Suprapubic skin (tissue), 4 donors: ENCODE results near the gene PDXDC1. TPM values are rescaled to one million over a fixed set of nuclear protein-coding genes. Genes with fewer than 3 reads are reported as not detected.
"Not testable (repeated sequence)": the region's sequence is repeated elsewhere in the genome, so short reads cannot be mapped to it uniquely, and the experiment has no call there.

Experiments
- DNase-seq, 2 donors: peaks; one replicate each; pipeline ENCODE4 v3.0.0-alpha.2; 2019; ENCODE audit warnings: low spot score in 2 of 2
- H3K27ac ChIP-seq: fragments of 200-600 bp; sonication (generic); one replicate; pipeline ENCODE4 v1.5.1; 2019
- H3K27me3 ChIP-seq: fragments of 200-600 bp; sonication (generic); one replicate; pipeline ENCODE4 v1.5.1; 2019
- H3K36me3 ChIP-seq: fragments of 200-600 bp; sonication (generic); one replicate; pipeline ENCODE4 v1.5.1; 2019
- H3K4me1 ChIP-seq: fragments of 200-600 bp; sonication (generic); one replicate; pipeline ENCODE4 v1.5.1; 2019
- H3K4me3 ChIP-seq: fragments of 200-600 bp; sonication (generic); one replicate; pipeline ENCODE4 v1.5.1; 2019; ENCODE audit warnings: mild to moderate bottlenecking
- H3K9me3 ChIP-seq: fragments of 200-600 bp; sonication (generic); one replicate; pipeline ENCODE4 v1.5.1; 2019
- CTCF ChIP-seq, 2 donors: fragments of 200-600 bp in 1 of 2; fragments of 450-650 bp in 1 of 2; sonication (generic) in 1 of 2; IDR thresholded peaks; one replicate each; pipeline ENCODE4 v1.5.1; 2016 to 2019; ENCODE audit warnings: antibody characterized with exemption in 2 of 2, mild to moderate bottlenecking in 1 of 2, moderate library complexity in 1 of 2
- EP300 ChIP-seq: sonication (generic); formaldehyde crosslinking; IDR thresholded peaks from one replicate; pipeline ENCODE4 v1.6.1; 2017; ENCODE audit warnings: antibody characterized with exemption
- POLR2A ChIP-seq, 2 donors: fragments of 450-650 bp; IDR thresholded peaks; one replicate each; pipeline ENCODE4 v1.6.1; 2017; ENCODE audit warnings: antibody characterized with exemption in 2 of 2, mild to moderate bottlenecking in 2 of 2, moderate library complexity in 2 of 2
- POLR2AphosphoS5 ChIP-seq, 3 donors: sonication (generic); formaldehyde crosslinking; IDR thresholded peaks; one replicate each; pipeline ENCODE4 v1.6.1; 2017; ENCODE audit warnings: antibody characterized with exemption in 3 of 3
- whole genome bisulfite sequencing: methylation state at CpG from one replicate; pipeline ENCODE4 v1.1.5; 2018; 5-methylcytosine and 5-hydroxymethylcytosine counted together
- total RNA-seq, 4 donors: library from RNA; depleted of rRNA; stranded (reverse); fragments of >200 nt; gene quantifications; one replicate each; pipeline ENCODE4 v1.1.0, GENCODE V29; 2016

The PDXDC1 gene
- total RNA-seq, 4 donors from 2014 or later, result 37.8 to 81.0 (median 62.4) TPM

GRCh38 chr16:15057681-15058417 lies 83.0 kb downstream of the PDXDC1 start:
- H3K36me3 ChIP-seq, result peaks cover 37% of the 10 kb centered on the region
- H3K27ac ChIP-seq, result no peak overlapping the region
- no peaks in the 10 kb centered on the region for H3K27me3 ChIP-seq
- 49% methylated on average over 7 of the region's 7 CpGs for WGBS
- no peak overlapping the region for H3K4me3 ChIP-seq
- TF ChIP-seq POLR2AphosphoS5 (IDR thresholded peaks at IDR 0.05) (no peak), POLR2A (IDR thresholded peaks at IDR 0.05) (no peak), EP300 (no peak), CTCF (IDR thresholded peaks at IDR 0.05) (no peak)
- peaks cover 33% of the 10 kb centered on the region for H3K4me1 ChIP-seq
- H3K9me3 ChIP-seq, result no peaks in the 10 kb centered on the region
- DNase-seq, result no peak

GRCh38 chr16:15059324-15059723 lies 84.5 kb downstream of the PDXDC1 start:
- H3K36me3 ChIP-seq, result peaks cover 48% of the 10 kb centered on the region
- H3K27ac ChIP-seq, result no peak overlapping the region
- H3K9me3 ChIP-seq, result no peaks in the 10 kb centered on the region
- DNase-seq, result no peak
- H3K4me3 ChIP-seq, result no peak overlapping the region
- no peaks in the 10 kb centered on the region for H3K27me3 ChIP-seq
- 83% methylated on average over 3 of the region's 3 CpGs for WGBS
- H3K4me1 ChIP-seq, result peaks cover 24% of the 10 kb centered on the region
- no peak for TF ChIP-seq EP300
- no peak for TF ChIP-seq POLR2AphosphoS5 (IDR thresholded peaks at IDR 0.05)
- no peak for TF ChIP-seq POLR2A (IDR thresholded peaks at IDR 0.05)
- no peak for TF ChIP-seq CTCF (IDR thresholded peaks at IDR 0.05)

GRCh38 chr16:15062085-15062810 lies 87.4 kb downstream of the PDXDC1 start:
- H3K36me3 ChIP-seq, result peaks cover 61% of the 10 kb centered on the region
- not testable (repeated sequence) for H3K4me1 ChIP-seq, H3K4me3 ChIP-seq, H3K27ac ChIP-seq, H3K9me3 ChIP-seq, H3K27me3 ChIP-seq, DNase-seq
- WGBS, result 91% methylated on average over 8 of the region's 8 CpGs

GRCh38 chr16:15065961-15066360 lies 91.1 kb downstream of the PDXDC1 start:
- H3K4me3 ChIP-seq, DNase-seq, H3K27me3 ChIP-seq, H3K9me3 ChIP-seq, H3K4me1 ChIP-seq, H3K27ac ChIP-seq: not testable (repeated sequence)
- H3K36me3 ChIP-seq, result peaks cover 63% of the 10 kb centered on the region
- 93% methylated on average over 4 of the region's 4 CpGs for WGBS

- not testable (repeated sequence) for H3K27ac ChIP-seq, H3K9me3 ChIP-seq, H3K4me3 ChIP-seq, DNase-seq, H3K27me3 ChIP-seq, H3K4me1 ChIP-seq
- WGBS, result 83% methylated on average over 7 of the region's 8 CpGs
- peaks cover 55% of the 10 kb centered on the region for H3K36me3 ChIP-seq
These were observed 91.9 kb downstream of the PDXDC1 start for GRCh38 chr16:15066690-15067089.

- 63% methylated on average over 4 of the region's 4 CpGs for WGBS
- not testable (repeated sequence) for H3K4me3 ChIP-seq, DNase-seq, H3K4me1 ChIP-seq, H3K27me3 ChIP-seq, H3K27ac ChIP-seq, H3K9me3 ChIP-seq
- peaks cover 55% of the 10 kb centered on the region for H3K36me3 ChIP-seq
These were observed 96.2 kb downstream of the PDXDC1 start for GRCh38 chr16:15071013-15071412.

GRCh38 chr16:15071916-15072769 lies 97.3 kb downstream of the PDXDC1 start:
- peaks cover 62% of the 10 kb centered on the region for H3K36me3 ChIP-seq
- 45% methylated on average over 15 of the region's 16 CpGs for WGBS
- H3K4me3 ChIP-seq, H3K27ac ChIP-seq, DNase-seq, H3K27me3 ChIP-seq, H3K9me3 ChIP-seq, H3K4me1 ChIP-seq: not testable (repeated sequence)
- TF ChIP-seq CTCF (IDR thresholded peaks at IDR 0.05), result peak in 1 of 2 donors; percentile 16
